Stimulated activated CD8-positive, alpha-beta memory T cell treated with anti-CD3 and anti-CD28 coated beads, Interleukin-4, amount 100 ng/mL, for 48 hours (primary cell): ENCODE data around the gene SLC14A1.

ENCODE experiments used
- DNase-seq: peaks from one replicate; pipeline ENCODE4 v3.0.0-alpha.2; 2020

The SLC14A1 gene

GRCh38 chr18:45723567-45724355 is at the start of gene SLC14A1:
Gene SLC14A1, plus strand, starts transcription at chr18:45724181. Its CDS starts 6,140 bp downstream, at chr18:45730321.
- no peak for DNase-seq

- peak; percentile 11 for DNase-seq
Observed at GRCh38 chr18:45677276-45677807, 46.6 kb upstream of the SLC14A1 start.

GRCh38 chr18:45678441-45678840 is 45.5 kb upstream of the SLC14A1 start:
- DNase-seq = no peak

- no peak for DNase-seq
Observed at GRCh38 chr18:45678850-45679249, 45.1 kb upstream of the SLC14A1 start.

- no peak for DNase-seq
Observed at GRCh38 chr18:45680066-45680690, 43.8 kb upstream of the SLC14A1 start.

GRCh38 chr18:45682181-45682580 is 41.8 kb upstream of the SLC14A1 start:
- DNase-seq = no peak

- no peak for DNase-seq
Observed at GRCh38 chr18:45684341-45685115, 39.5 kb upstream of the SLC14A1 start.

- peak; percentile 58 for DNase-seq
Observed at GRCh38 chr18:45686891-45687611, 36.9 kb upstream of the SLC14A1 start.

GRCh38 chr18:45687621-45688020 is 36.4 kb upstream of the SLC14A1 start:
- DNase-seq = peak; percentile 40

GRCh38 chr18:45688113-45688512 is 35.9 kb upstream of the SLC14A1 start:
- no peak for DNase-seq

GRCh38 chr18:45688833-45689232 is 35.1 kb upstream of the SLC14A1 start:
- peak; percentile 77 for DNase-seq

GRCh38 chr18:45689396-45689795 is 34.6 kb upstream of the SLC14A1 start:
- no peak for DNase-seq

- DNase-seq = peak; percentile 88
Observed at GRCh38 chr18:45690975-45691815, 32.8 kb upstream of the SLC14A1 start.

GRCh38 chr18:45691816-45692179 is 32.2 kb upstream of the SLC14A1 start:
- DNase-seq = no peak

- DNase-seq = no peak
Observed at GRCh38 chr18:45702708-45703265, 21.2 kb upstream of the SLC14A1 start.

GRCh38 chr18:45708831-45709230 is 15.2 kb upstream of the SLC14A1 start:
- DNase-seq = no peak

GRCh38 chr18:45712061-45712460 is 11.9 kb upstream of the SLC14A1 start:
- DNase-seq = no peak

- DNase-seq = no peak
Observed at GRCh38 chr18:45713239-45713638, 10.7 kb upstream of the SLC14A1 start.

GRCh38 chr18:45715212-45715780 is 8.7 kb upstream of the SLC14A1 start:
- DNase-seq = no peak

- DNase-seq = no peak
Observed at GRCh38 chr18:45719106-45719505, 4.9 kb upstream of the SLC14A1 start.

GRCh38 chr18:45722899-45723298 is 1.1 kb upstream of the SLC14A1 start:
- peak; percentile 89 for DNase-seq
